MM.1S (cell line): ENCODE results near the gene GRIK4.

Source experiments
- DNase-seq: peaks from one replicate; pipeline ENCODE4 v3.0.0-alpha.2; 2015
- H2AFZ ChIP-seq: fragments of 300-600 bp; sonication (generic); 2 replicates; pipeline ENCODE4 v1.6.0; 2016; ENCODE audit warnings: antibody characterized with exemption, low read length
- H3F3A ChIP-seq: fragments of 300-600 bp; sonication (generic); 2 replicates; pipeline ENCODE4 v1.6.1; 2016; ENCODE audit warnings: mild to moderate bottlenecking, antibody characterized with exemption, low read length, moderate library complexity, mixed read lengths; ENCODE audit not compliant: insufficient read depth
- H3K27ac ChIP-seq: fragments of 300-600 bp; sonication (generic); 2 replicates; pipeline ENCODE4 v1.5.1; 2016; ENCODE audit warnings: mild to moderate bottlenecking, low read length
- H3K27me3 ChIP-seq: fragments of 300-600 bp; sonication (generic); replicated peaks from 2 replicates; pipeline ENCODE4 v1.6.0; 2016; ENCODE audit warnings: low read length; ENCODE audit not compliant: insufficient read depth
- H3K36me3 ChIP-seq: fragments of 300-600 bp; sonication (generic); replicated peaks from 2 replicates; pipeline ENCODE4 v1.6.1; 2016; ENCODE audit warnings: mild to moderate bottlenecking, low read length, mixed read lengths; ENCODE audit not compliant: insufficient read depth
- H3K4me1 ChIP-seq: fragments of 300-600 bp; sonication (generic); 2 replicates; pipeline ENCODE4 v1.6.1; 2016; ENCODE audit warnings: low read length, mixed read lengths
- H3K4me2 ChIP-seq: fragments of 300-600 bp; sonication (generic); 2 replicates; pipeline ENCODE4 v1.6.0; 2016; ENCODE audit warnings: low read depth, low read length
- H3K4me3 ChIP-seq: fragments of 300-600 bp; sonication (generic); 2 replicates; pipeline ENCODE4 v1.5.1; 2016; ENCODE audit warnings: low read length, mixed read lengths
- H3K79me2 ChIP-seq: fragments of 300-600 bp; sonication (generic); 2 replicates; pipeline ENCODE4 v1.6.1; 2016; ENCODE audit warnings: mixed run types, low read length, mixed read lengths
- H3K9ac ChIP-seq: fragments of 300-600 bp; sonication (generic); 2 replicates; pipeline ENCODE4 v1.6.1; 2016; ENCODE audit warnings: low read length, mixed read lengths
- H3K9me2 ChIP-seq: fragments of 300-600 bp; sonication (generic); replicated peaks from 2 replicates; pipeline ENCODE4 v1.6.1; 2016; ENCODE audit warnings: mild to moderate bottlenecking, low read length, mixed read lengths; ENCODE audit not compliant: insufficient read depth
- H3K9me3 ChIP-seq: fragments of 300-600 bp; sonication (generic); replicated peaks from 2 replicates; pipeline ENCODE4 v1.6.1; 2016; ENCODE audit warnings: mild to moderate bottlenecking, low read length, mixed read lengths; ENCODE audit not compliant: insufficient read depth
- H4K20me1 ChIP-seq: fragments of 300-600 bp; sonication (generic); 2 replicates; pipeline ENCODE4 v1.6.1; 2016; ENCODE audit warnings: mild to moderate bottlenecking, low read length, moderate library complexity, mixed read lengths; ENCODE audit not compliant: insufficient read depth
- EZH2 ChIP-seq: fragments of 300-600 bp; sonication (generic); optimal IDR thresholded peaks from 2 replicates; pipeline ENCODE3; 2017; ENCODE audit warnings: low read depth, mild to moderate bottlenecking, antibody characterized with exemption, low read length, mixed read lengths
- EZH2phosphoT487 ChIP-seq: fragments of 300-600 bp; sonication (generic); IDR thresholded peaks from 2 replicates; pipeline ENCODE4 v1.6.1; 2018; ENCODE audit warnings: antibody characterized with exemption, low read length
- TF ChIP-seq, protein P1 (sequence below): fragments of 300-600 bp; sonication (generic); IDR thresholded peaks from 2 replicates; pipeline ENCODE4 v1.5.1; 2016; ENCODE audit warnings: antibody characterized with exemption, low read length, mixed read lengths

GRIK4 gene

DNA sequence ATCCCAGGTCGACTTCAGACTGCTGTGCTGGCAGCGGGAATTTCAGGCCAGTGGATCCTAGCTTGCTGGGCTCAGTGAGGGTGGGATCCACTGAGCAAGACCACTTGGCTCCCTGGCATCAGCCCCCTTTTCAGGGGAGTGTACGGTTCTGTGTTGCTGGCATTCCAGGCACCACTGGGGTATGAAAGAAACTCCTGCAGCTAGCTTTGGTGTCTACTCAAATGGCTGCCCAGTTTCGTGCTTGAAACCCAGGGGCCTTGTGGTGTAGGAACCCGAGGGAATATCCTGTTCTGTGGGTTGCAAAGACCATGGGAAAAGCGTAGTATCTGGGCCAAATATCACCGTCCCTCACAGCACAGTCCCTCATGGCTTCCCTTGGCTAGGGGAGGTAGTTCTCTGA, 254.8 kb downstream of the GRIK4 start:
- Histone ChIP-seq H3K9me3 (0 out of 2 replicates have a peak, but pooled peaks cover 4% of the 10 kb centered on the region), H3K4me1 (no peaks in the 10 kb centered on the region), H3K9me2 (no peaks in the 10 kb centered on the region), H2AFZ (no peak overlapping the region), H4K20me1 (no peaks in the 10 kb centered on the region), H3K79me2 (no peaks in the 10 kb centered on the region), H3K4me3 (no peak overlapping the region), H3K27ac (no peak overlapping the region), H3K27me3 (no peaks in the 10 kb centered on the region), H3K4me2 (no peak overlapping the region), H3K36me3 (no peaks in the 10 kb centered on the region), H3F3A (no peaks in the 10 kb centered on the region), H3K9ac (no peak overlapping the region)
- DNase-seq, result no peak
- TF ChIP-seq, protein P1, sequence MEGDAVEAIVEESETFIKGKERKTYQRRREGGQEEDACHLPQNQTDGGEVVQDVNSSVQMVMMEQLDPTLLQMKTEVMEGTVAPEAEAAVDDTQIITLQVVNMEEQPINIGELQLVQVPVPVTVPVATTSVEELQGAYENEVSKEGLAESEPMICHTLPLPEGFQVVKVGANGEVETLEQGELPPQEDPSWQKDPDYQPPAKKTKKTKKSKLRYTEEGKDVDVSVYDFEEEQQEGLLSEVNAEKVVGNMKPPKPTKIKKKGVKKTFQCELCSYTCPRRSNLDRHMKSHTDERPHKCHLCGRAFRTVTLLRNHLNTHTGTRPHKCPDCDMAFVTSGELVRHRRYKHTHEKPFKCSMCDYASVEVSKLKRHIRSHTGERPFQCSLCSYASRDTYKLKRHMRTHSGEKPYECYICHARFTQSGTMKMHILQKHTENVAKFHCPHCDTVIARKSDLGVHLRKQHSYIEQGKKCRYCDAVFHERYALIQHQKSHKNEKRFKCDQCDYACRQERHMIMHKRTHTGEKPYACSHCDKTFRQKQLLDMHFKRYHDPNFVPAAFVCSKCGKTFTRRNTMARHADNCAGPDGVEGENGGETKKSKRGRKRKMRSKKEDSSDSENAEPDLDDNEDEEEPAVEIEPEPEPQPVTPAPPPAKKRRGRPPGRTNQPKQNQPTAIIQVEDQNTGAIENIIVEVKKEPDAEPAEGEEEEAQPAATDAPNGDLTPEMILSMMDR, result no peak
- TF ChIP-seq EZH2phosphoT487 (no peak), EZH2 (no peak)

GRCh38 chr11:120768949-120769348, 257.4 kb downstream of the GRIK4 start:
- Histone ChIP-seq H3K4me1 (no peaks in the 10 kb centered on the region), H2AFZ (no peak overlapping the region), H3K9ac (no peak overlapping the region), H3K36me3 (no peaks in the 10 kb centered on the region), H3K9me2 (no peaks in the 10 kb centered on the region), H3K4me3 (no peak overlapping the region), H3K79me2 (no peaks in the 10 kb centered on the region), H4K20me1 (no peaks in the 10 kb centered on the region), H3K9me3 (0 out of 2 replicates have a peak, but pooled peaks cover 4% of the 10 kb centered on the region), H3F3A (no peaks in the 10 kb centered on the region), H3K4me2 (no peak overlapping the region), H3K27me3 (no peaks in the 10 kb centered on the region), H3K27ac (no peak overlapping the region)
- DNase-seq, result no peak
- no peak for TF ChIP-seq EZH2
- no peak for TF ChIP-seq EZH2phosphoT487
- TF ChIP-seq, protein P1, result no peak

DNA sequence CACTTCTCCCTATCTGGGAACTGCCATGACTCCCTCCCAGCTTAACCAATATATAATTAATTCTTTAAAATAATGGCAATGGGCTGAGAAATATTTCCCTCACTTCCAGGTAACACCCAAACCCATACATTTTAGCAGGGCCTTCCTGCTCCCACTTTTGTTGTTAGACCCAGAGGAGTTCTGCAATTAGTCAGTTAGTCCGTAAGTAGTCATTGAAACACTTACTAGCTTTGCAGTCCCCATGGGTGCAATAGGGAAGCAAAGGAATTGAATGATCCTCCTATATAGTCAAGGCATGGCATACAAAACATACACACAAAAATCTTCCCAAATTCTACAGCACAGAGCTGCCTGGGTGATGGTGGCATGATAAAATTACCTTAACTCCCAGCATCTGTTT, 258.4 kb downstream of the GRIK4 start:
- no peaks in the 10 kb centered on the region for H3K9me2 ChIP-seq

More for the DNA sequence above, 258.4 kb downstream of the GRIK4 start:
- H3K27me3 ChIP-seq, result no peaks in the 10 kb centered on the region
- H3K36me3 ChIP-seq, result no peaks in the 10 kb centered on the region
- no peak overlapping the region for H3K27ac ChIP-seq
- no peak for DNase-seq
- no peak for TF ChIP-seq EZH2
- no peak for TF ChIP-seq EZH2phosphoT487
- TF ChIP-seq, protein P1, result no peak
- H4K20me1 ChIP-seq, result no peaks in the 10 kb centered on the region
- H3F3A ChIP-seq, result no peaks in the 10 kb centered on the region
- H3K9ac ChIP-seq, result no peak overlapping the region
- H2AFZ ChIP-seq, result no peak overlapping the region
- no peak overlapping the region for H3K4me2 ChIP-seq
- 0 out of 2 replicates have a peak, but pooled peaks cover 4% of the 10 kb centered on the region for H3K9me3 ChIP-seq
- no peak overlapping the region for H3K4me3 ChIP-seq
- no peaks in the 10 kb centered on the region for H3K4me1 ChIP-seq
- H3K79me2 ChIP-seq, result no peaks in the 10 kb centered on the region
